C4-2B (cell line): ENCODE data around the gene MAGI2.

Experiments used
- ZFX ChIP-seq: fragments of 450-650 bp; IDR thresholded peaks from 2 replicates; pipeline ENCODE4 v1.6.1; 2017
- TF ChIP-seq, protein P1 (sequence below): fragments of 450-650 bp; conservative IDR thresholded peaks from 2 replicates; pipeline ENCODE4 v1.5.1; 2017; ENCODE audit warnings: mild to moderate bottlenecking

GRCh38 chr7:79403451-79403850 is 50.0 kb downstream of the MAGI2 start:
- TF ChIP-seq, protein P1, sequence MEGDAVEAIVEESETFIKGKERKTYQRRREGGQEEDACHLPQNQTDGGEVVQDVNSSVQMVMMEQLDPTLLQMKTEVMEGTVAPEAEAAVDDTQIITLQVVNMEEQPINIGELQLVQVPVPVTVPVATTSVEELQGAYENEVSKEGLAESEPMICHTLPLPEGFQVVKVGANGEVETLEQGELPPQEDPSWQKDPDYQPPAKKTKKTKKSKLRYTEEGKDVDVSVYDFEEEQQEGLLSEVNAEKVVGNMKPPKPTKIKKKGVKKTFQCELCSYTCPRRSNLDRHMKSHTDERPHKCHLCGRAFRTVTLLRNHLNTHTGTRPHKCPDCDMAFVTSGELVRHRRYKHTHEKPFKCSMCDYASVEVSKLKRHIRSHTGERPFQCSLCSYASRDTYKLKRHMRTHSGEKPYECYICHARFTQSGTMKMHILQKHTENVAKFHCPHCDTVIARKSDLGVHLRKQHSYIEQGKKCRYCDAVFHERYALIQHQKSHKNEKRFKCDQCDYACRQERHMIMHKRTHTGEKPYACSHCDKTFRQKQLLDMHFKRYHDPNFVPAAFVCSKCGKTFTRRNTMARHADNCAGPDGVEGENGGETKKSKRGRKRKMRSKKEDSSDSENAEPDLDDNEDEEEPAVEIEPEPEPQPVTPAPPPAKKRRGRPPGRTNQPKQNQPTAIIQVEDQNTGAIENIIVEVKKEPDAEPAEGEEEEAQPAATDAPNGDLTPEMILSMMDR: no peak
- no peak for TF ChIP-seq ZFX
